GM18502 (cell line): Measurements from ENCODE around the gene SEM1.
"Not testable (repeated sequence)": the region's sequence is repeated elsewhere in the genome, so short reads cannot be mapped to it uniquely, and the experiment has no call there.

Source experiments
- ATAC-seq: cut with Tn5 transposase; IDR thresholded peaks from one replicate; pipeline ENCODE4 v1.9.1; 2021; ENCODE audit warnings: mild to moderate bottlenecking; ENCODE audit not compliant: unreplicated experiment, poor library complexity

The SEM1 gene

DNA sequence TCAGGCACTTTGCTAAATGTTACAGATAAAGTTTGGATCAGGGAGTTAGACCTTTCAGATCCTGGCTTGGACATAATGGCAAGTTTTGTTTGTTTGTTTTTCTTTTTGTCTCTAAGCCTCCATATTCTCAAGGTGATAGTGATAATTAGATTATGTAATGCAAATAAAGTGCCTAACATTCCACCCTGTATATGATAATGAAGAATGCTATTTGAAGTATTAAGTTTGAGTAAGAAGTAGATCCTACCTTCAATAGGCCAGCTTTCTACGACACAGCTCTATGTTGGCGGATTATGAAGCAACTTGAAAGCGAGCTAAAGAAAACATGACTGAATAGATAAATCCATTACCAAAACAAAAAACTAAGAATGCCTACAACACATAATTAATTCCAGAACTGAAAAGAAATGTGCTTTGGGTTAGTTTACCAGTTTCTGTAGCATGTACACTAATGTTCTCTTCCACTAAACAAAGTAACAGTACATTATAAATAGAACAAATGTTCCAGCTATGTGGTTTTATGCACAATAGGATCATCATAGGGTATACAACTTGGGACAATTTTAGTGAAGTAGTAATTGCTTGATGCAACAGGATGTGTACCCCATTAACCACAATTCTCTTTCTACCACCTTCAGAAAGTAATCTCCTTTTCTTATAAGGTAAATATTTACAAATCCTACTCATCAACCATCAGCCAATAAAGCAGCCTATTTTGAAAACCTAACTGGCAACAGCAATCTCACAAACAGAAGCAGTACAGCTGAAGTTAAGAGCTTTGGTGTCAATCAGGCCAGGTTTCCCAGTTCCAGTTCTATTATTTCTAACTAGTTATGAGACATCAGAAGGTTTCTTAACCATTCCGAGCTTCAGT, 1.5 kb downstream of the SEM1 start:
- ATAC-seq: no peak

GRCh38 chr7:96701258-96701657, 8.4 kb downstream of the SEM1 start:
- no peak for ATAC-seq

GRCh38 chr7:96700516-96700915, 9.1 kb downstream of the SEM1 start:
- no peak for ATAC-seq

- ATAC-seq: no peak
Observed at GRCh38 chr7:96699219-96699871, 10.3 kb downstream of the SEM1 start.

DNA sequence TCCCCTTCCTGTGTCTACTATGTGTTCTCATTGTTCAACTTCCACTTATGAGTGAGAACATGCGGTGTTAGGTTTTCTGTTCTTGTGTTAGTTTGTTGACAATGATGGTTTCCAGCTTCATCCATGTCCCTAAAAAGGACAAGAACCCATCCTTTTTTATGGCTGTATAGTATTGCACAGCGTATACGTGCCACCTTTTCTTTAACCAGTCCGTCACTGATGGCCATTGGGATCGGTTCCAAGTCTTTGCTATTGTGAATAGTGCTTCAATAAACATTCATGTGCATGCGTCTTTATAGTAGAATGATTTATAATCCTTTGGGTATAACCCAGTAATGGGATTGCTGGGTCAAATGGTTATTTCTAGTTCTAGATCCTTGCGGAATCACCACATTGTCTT, 11.2 kb downstream of the SEM1 start:
- not testable (repeated sequence) for ATAC-seq

DNA sequence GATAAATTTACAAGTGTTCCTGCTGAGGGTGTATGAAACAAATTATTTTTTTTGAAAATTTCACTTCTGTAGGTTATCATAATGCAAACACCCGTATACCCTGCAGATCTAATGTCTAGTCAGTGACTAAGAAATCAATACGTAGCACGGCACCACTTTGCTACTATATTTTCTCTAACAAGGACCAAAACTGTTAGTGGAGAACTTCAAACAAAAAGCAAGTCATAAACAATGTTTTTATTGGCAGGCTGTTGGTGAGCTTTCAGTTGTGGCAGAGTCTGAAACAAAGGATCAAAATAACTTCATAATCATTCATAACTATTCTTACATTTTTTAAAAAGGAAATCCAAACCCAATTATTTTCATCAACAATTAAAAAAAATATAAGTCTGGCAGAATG, 11.8 kb downstream of the SEM1 start:
- ATAC-seq: no peak

GRCh38 chr7:96695581-96695980, 14.1 kb downstream of the SEM1 start:
- no peak for ATAC-seq

DNA sequence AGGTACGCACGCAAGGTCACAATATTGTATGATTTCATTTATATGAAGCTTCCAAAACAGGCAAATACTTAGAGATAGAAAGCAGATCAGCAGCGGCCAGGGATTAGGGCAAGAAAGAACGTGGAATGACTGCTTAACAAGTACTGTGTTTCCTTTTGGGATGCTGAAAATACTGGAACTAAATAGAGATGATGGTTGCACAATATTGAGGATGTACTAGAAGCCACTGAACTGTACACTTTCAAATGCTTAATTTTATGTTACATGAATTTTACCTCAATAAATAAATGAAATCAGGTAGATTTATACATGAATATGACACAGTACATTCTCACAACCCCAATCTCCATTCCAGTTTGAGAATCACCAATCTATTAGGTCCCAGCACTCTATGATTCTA, 15.6 kb downstream of the SEM1 start:
- ATAC-seq: no peak

- ATAC-seq: no peak
Observed at GRCh38 chr7:96691702-96692101, 17.9 kb downstream of the SEM1 start.

DNA sequence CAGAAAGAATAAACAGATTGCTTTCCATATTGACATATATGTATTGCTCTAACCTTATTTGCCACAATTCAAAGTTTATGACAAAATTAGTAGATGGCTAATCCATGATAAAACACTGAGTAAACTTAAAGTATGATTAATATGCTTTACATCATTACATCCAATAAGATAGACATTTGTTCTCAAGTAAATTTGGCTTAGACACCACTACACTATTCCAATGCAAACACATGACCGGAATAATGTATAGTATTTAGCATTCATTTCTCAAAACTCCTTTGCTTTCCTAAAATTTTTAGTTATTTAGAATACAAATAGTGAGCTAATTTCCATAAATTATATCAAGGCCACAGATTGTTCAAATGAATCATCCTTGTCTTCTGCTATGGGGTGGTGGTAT, 20.2 kb downstream of the SEM1 start:
- no peak for ATAC-seq

DNA sequence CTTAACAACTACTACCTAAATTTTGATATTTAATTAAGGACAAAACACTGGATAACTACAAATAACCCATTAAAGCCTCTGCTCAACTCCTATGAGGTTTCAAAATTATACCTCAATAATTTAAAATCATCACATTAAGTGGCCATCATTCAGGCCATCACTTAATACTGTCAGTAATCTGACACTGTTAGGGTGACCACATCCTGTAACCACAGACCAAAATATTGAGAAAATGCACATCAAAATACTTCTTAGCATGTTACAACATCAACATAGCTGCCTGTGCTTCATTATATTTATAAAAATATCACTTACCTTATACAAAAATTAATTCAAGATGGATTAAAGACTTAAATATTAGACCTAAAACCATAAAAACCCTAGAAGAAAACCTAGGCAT, 23.3 kb downstream of the SEM1 start:
- peak; percentile 63 for ATAC-seq

- peak; percentile 78 for ATAC-seq
Observed at GRCh38 chr7:96685755-96686154, 23.9 kb downstream of the SEM1 start.

DNA sequence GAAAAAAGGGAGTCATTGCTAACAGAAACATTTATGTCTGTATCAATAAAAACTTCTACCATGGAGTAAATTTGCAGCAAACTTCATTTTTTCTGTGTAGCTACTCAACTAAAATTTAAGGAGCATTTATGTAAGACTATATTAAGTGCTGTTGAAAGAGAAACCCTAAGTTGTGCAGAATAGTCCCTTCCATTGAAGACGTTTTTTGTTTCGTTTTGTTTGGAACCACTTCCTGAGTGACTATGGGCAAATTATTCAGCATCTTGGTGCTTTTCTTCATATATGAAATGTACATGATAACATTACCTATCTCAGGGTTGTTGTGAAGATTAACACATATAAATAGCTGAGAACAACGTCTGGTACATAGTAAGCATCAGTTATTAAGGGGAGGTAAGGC, 24.3 kb downstream of the SEM1 start:
- peak; percentile 81 for ATAC-seq

- ATAC-seq: no peak
Observed at GRCh38 chr7:96679886-96680285, 29.8 kb downstream of the SEM1 start.

- ATAC-seq: no peak
Observed at GRCh38 chr7:96676919-96677318, 32.7 kb downstream of the SEM1 start.

DNA sequence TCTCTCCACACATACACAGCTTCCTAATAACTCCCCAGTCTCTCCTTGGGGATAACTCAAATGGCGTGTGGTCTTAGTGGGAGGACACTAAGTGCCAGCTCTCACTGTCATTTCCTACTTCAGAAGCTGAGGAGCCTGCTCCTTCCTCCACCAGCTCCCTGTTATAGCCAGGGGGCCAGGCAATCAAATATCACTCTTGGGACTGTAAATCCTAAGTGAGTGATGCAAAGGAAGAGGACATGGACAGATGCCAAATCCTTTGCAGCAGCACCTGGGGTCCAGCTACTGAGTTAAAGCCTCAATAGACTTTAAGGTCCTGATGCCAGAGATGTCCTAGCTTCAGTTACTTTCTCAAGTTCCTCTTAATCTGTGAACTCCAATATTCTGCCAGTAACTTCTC, 34.1 kb downstream of the SEM1 start:
- ATAC-seq: no peak

GRCh38 chr7:96674565-96674964, 35.1 kb downstream of the SEM1 start:
- ATAC-seq: no peak

- ATAC-seq: no peak
Observed at GRCh38 chr7:96671854-96672253, 37.8 kb downstream of the SEM1 start.

DNA sequence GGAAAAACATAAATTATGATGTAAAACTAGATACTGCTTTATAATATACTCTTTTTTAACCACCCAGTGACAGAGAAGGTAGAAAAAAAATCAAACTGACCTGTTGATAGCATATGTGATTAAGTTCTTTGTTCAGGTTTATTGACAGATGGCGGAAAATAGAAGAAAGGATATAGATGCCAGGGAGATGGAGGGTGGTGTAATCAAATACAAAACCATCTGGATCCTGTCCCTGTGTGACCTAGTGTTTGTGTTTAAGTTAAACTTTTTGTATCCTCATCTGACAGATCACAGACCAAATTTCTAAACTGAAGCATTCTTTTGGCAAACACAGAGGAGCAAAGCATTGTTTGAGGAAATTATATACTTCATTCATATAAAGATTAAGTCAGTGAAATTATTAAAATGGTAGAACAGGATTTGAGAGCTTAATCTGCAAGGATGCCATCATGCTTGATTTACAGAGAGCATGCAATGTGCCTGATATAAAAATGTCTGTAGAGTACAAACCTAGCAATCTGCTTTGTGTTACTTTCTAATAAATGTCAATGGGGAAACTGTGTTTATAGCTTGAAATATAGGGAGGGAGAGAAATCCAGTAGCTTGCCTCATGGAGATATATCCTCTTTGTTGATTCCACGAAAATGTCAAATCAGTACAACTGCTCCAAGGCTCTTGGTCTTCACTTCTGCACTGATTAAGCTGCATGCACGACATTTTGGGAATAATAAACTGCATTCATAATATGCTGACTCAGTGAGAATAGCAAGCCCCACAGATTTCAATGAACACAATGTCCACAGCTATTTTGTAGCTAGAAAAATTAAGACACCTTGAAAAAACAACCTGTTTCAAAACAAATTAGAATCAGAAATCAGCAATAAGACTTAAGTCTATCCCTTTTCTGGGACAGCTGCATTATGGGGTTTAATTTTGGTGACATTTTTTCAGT, 39.0 kb downstream of the SEM1 start:
- ATAC-seq: no peak

DNA sequence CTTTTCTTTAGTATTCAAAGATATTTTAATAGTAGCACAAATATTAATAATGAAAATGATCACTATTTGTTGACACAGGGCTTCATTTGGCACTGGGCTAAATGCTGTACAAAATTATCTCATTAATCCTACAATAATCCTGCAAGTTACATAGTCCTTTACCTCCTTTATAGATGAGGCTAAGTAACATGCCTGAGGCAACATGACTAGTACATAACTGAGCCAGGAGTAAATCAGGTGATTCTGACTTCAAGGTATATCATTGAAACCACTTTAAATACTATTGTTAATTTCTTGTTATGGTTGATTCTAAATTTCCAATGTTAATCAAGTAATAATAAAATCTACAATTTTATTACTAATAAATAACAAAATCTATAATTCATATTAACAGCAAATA, 39.8 kb downstream of the SEM1 start:
- no peak for ATAC-seq

DNA sequence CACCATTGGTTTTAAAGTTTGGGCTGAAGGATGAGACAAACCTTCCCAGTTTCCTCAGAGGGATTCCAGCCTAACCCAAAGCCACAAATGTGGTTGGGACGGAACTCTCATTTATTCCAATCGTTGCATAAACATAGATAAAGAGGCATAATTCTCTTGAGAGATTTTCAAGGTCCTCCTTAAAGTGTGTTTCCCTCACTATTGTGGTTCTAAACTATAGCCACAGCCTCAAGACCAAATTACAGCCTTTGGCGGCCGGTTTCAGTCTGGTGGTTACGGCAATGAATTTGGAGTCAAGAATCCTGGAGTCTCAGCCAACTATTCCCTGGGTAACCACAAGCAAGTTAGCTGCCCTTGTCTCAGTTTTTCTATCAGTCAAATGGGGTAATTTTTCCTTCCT, 42.6 kb downstream of the SEM1 start:
- ATAC-seq: no peak
